ENCODE results near the gene SYT1.
"Not testable (repeated sequence)": the region's sequence is repeated elsewhere in the genome, so short reads cannot be mapped to it uniquely, and the experiment has no call there.

Gene SYT1

DNA sequence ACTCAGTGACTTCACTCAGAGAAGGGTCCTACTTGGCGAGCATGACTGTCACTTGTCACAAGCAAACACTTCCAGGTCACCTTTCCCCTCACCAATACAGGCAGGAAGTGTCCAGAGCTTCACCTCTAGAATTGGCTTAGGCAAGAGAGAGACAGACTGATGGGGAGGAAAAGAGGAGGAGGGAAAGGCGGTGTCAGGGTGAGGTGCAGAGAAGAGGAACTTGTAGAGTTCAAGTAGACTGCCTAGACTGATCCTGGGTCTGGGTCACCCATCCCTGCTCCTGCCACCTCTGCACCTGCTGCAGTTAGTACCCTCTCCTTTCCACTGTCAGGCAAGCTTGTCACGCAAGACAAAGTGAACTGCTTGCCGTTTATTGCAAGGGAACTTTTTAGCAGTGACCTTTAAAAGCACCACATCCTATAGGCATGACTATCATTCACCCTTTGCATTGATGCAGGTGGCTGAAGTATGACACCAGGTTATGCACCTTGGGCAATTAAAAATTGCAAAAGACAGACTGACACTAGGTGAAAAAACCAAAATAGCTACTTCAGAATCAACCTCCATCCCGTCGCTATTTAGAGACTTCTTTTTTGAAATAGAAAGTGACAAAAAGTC is 292.4 kb downstream of the SYT1 start:
- no peak for DNase-seq

GRCh38 chr12:79161249-79161934 is 296.8 kb downstream of the SYT1 start:
- no peak for DNase-seq

GRCh38 chr12:79162147-79162772 is 297.7 kb downstream of the SYT1 start:
- DNase-seq, result no peak

GRCh38 chr12:79162948-79163347 is 298.4 kb downstream of the SYT1 start:
- no peak for DNase-seq

- DNase-seq, result no peak
Measured at GRCh38 chr12:79164890-79165289, 300.3 kb downstream of the SYT1 start.

DNA sequence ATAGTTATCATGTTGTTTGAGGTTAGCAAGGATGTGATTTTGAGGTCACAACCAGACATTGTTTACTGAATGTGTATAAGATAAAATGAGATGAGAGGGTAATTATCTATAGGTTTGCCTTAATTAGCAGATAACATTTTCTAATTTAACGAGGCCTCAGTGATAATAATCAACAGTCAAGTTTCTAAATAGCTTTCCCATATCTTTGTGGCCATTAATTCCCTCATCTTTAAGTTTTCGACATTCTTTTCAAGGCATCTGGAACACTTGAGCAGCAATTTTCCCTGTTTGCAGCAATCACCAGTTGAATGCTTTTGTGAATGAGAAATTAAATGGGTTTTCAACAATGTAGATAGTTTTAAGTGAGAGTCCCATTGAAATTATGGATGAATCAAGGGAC is 304.1 kb downstream of the SYT1 start:
- no peak for DNase-seq

GRCh38 chr12:79174626-79175025 is 310.1 kb downstream of the SYT1 start:
- no peak for DNase-seq

DNA sequence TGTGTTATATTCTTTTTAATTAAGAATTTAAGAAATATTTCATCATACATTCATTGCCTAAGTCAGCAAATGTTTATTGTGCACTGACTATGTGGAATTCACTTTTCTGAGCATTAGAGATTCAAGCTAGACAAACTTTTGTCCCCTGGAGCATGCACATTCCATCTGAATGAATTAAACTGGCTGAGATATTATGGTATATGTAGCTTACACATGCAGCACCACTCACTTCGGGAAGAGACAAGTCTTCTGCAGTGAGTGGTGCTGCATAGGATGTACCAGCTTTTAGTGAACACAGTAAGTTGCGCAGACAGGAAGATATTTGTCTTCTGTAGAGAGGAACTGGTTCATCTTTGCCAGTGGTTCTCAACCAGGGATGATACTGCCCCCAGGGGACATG is 318.4 kb downstream of the SYT1 start:
- DNase-seq, result no peak

DNA sequence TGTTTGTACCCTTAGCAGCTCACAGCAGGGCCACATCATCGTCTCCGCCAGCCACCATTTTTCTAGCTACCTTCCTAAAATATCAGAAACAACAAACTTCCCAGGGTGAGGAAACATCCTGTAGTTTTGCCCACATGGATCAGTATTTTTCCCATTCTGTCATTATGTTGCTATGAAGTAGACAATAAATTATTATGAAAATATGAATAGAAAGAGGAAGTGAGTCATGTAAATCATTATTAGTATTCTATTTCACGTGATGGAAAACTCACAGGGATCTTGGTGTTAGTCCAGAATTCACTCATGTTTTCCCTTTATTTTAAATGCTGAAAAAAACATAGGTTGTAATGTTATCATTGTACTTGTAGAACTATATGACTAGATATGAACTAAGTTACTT is 319.4 kb downstream of the SYT1 start:
- no peak for DNase-seq

DNA sequence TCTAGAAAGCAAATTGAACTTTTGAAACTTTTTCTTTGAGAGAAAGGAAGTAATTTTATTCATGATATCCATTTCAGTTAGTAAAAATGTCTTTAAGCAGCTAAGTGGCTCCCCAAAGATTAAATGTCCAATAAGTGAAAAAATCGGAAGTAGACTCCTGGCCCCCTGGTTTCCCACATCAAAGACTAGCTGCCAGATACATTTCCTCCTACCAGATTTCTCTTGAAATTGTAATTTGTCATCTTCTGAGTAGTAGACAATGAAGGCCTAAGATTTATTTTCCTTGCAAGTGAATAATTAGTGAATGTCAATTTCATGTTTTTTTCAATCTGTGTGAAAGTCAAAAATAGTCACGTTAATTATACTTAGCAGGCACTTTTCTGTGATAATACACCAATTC is 321.9 kb downstream of the SYT1 start:
- no peak for DNase-seq

GRCh38 chr12:79187032-79187431 is 322.5 kb downstream of the SYT1 start:
- DNase-seq, result no peak

GRCh38 chr12:79191391-79191790 is 326.8 kb downstream of the SYT1 start:
- no peak for DNase-seq

DNA sequence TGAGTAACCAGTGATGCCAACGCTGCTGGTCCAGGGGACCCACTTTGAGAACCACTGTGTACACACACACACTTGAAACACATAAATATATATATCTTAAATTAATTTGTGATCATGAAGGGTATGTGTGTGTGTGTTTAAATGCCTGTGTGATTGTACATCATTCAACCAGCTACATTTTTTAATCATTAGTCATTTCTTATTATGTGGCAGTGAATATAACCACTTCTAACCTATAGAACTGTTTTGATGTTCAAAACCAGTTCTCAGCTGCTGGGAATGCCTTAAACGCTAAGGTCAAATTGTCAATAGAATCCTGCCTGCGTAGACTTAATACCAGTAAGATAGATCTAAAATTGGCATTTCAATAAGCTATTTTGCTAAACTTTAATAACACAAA is 330.0 kb downstream of the SYT1 start:
- DNase-seq, result no peak

DNA sequence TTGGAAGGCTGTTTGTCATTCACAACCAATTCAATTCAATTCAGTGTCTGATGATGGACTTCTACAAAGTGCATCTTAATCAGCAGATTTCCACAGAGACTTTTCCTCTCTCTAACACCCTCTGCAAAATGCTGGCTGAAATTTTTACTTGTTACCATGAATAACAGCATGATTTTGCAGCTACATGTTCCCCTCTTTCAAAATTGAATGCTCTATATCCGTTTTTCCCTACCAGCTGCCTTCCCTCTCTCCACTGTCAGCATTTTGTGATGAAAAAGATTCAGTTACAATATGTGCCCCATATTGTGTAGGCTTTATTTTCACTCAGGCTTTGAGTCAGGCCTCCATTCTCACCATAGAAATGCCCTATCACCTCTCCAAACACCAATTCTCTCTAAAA is 334.6 kb downstream of the SYT1 start:
- DNase-seq, result no peak

- no peak for DNase-seq
Measured at GRCh38 chr12:79200176-79200575, 335.6 kb downstream of the SYT1 start.

- no peak for DNase-seq
Measured at GRCh38 chr12:79203058-79203647, 338.6 kb downstream of the SYT1 start.

DNA sequence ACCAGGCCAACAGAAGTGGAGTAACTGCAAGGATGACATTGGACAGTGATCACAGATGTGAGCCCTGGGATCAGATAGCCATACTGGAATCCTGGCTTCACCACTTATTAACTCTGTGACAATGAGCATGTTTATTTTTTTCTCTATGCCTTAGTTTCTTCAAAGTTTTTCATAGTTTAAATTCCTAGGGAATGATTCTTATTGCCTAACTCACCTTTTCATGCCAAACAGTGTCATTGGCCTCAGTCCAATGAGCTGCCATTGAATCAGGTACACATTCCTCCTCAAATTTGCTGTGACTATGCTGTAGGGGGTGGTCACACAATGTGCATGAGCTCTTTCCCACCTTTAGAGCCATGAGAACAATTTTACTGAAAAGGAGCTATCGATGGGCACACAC is 342.3 kb downstream of the SYT1 start:
- no peak for DNase-seq

DNA sequence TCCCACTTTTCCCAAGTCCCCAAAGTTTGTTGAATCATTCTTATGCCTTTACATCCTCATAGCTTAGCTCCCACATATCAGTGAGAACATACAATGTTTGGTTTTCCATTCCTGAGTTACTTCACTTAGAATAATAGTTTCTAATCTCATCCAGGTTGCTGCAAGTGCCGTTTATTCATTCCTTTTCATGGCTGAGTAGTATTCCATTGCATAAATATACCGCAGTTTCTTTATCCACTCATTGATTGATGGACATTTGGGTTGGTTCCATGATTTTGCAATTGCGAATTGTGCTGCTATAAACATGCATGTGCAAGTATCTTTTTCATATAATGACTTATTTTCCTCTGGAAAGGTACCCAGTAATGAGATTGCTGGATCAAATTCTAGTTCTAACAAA is 345.8 kb downstream of the SYT1 start:
- not testable (repeated sequence) for DNase-seq

GRCh38 chr12:79217306-79217705 is 352.7 kb downstream of the SYT1 start:
- no peak for DNase-seq

- DNase-seq, result no peak
Measured at GRCh38 chr12:79223210-79223609, 358.6 kb downstream of the SYT1 start.

DNA sequence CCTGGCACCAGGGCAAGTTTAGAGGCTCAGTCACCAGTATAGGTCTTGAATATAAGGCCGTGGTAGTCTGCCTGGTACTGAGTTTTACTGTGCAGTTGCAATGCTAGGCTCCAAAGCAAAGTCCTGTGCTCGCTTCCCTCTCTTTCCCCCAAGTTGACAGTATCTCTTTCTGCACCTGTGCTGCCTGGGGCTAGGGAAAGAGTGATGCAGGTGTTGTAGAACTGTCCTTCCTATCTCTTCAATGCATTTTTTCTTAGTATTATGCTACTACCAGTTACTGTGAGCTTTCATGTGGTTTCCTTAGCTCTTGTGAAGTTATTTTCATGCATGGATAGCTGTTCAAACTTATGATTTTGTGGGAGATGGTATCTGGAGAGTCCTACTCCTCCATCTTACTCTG is 359.2 kb downstream of the SYT1 start:
- DNase-seq, result no peak

DNA sequence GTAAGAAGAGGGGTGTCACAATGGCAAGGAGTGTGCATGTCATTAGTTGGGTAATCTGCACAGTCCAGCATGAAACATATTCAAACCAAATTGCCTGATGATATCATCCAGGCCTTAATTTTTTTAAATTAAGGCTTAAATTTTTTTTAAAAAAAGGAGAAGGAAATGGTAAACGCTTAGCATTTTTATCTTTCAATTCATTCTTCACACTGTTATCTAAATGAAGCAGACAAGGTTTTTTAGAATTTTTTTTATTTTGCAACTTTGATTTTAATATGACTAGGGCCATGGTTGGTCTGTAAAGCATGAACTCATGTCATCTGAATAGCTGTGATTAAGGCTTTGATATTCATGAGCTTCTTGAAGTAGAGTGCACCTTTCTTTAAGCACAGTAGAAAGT is 362.5 kb downstream of the SYT1 start:
- no peak for DNase-seq

DNA sequence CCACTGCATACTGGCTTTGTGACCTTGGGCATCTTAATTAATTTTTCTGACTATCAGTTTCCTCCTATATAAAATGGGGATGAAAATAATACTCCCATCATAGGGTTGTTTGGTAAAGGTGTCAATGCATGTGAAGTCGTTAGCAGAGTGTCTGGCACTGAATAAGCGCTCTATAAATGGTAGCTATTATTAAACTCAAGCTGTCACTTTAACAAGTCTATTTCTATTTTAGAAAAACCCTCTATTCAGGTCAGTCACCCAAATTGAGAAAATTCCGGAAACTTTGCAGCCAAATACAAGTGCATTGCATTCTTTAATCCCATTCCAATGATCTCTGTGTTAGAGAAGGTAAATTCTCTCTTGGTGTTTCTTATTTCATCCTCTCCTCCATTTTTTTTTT is 363.1 kb downstream of the SYT1 start:
- no peak for DNase-seq

GRCh38 chr12:79233341-79233781 is 368.8 kb downstream of the SYT1 start:
- DNase-seq, result no peak

All from stimulated activated CD4-positive, alpha-beta T cell treated with anti-CD3 and anti-CD28 coated beads, Interleukin-12 subunit alpha, Interleukin-12 subunit beta, amount 100 ng/mL, for 4 hours (primary cell).